WTC11 (cell line): ENCODE data around the gene SCNN1A.

ENCODE experiments used
- E2F1 ChIP-seq: sonication (generic); formaldehyde crosslinking; IDR thresholded peaks from 2 replicates; pipeline ENCODE4 v1.8.0; 2022; ENCODE audit warnings: mild to moderate bottlenecking, missing genetic modification reagents
- NR1H2 ChIP-seq: sonication (generic); formaldehyde crosslinking; IDR thresholded peaks from 2 replicates; pipeline ENCODE4 v1.9.0; 2021; ENCODE audit warnings: mild to moderate bottlenecking, moderate library complexity, missing genetic modification reagents
- NR3C1 ChIP-seq: sonication (generic); formaldehyde crosslinking; conservative IDR thresholded peaks from 2 replicates; pipeline ENCODE4 v1.8.1; 2023; ENCODE audit warnings: low read depth, mild to moderate bottlenecking, missing genetic modification reagents
- RELA ChIP-seq: sonication (generic); formaldehyde crosslinking; IDR thresholded peaks from 2 replicates; pipeline ENCODE4 v1.8.1; 2022; ENCODE audit warnings: missing genetic modification reagents, mild to moderate bottlenecking, borderline replicate concordance
- SP1 ChIP-seq: sonication (generic); formaldehyde crosslinking; conservative IDR thresholded peaks from 2 replicates; pipeline ENCODE4 v1.8.1; 2022; ENCODE audit warnings: missing genetic modification reagents

GRCh38 chr12:6297170-6297569 lies 78.2 kb downstream of the SCNN1A start:
- TF ChIP-seq E2F1 (no peak), NR1H2 (CRISPR knock-in tag) (no peak), SP1 (no peak), RELA (CRISPR knock-in tag) (no peak), NR3C1 (CRISPR knock-in tag) (no peak)
